A549 (cell line): ENCODE measurements around the gene MADCAM1. TPM values are rescaled to one million over a fixed set of nuclear protein-coding genes. Genes with fewer than 3 reads are reported as not detected.

Source experiments
- ATAC-seq, 2 experiments: fragments of 200-7000 bp in 1 of 2; fragments of >200 bp in 1 of 2; cut with Nextera tagmentation in 1 of 2; cut with Tn5 transposase in 1 of 2; 3 replicates each; pipeline versions ENCODE4 v1.8.0 to v1.9.1; 2018 to 2020; ENCODE audit warnings: mild to moderate bottlenecking in 1 of 2, moderate library complexity in 1 of 2
- CTCF ChIA-PET: fragments of 300-600 bp; sonication (Branson Sonifier 250); formaldehyde crosslinking; extraction: SDS; loops from one replicate; lab custom pipeline; 2021; ENCODE audit warnings: antibody characterized with exemption, inconsistent platforms; lab: Yijun Ruan, JAX
- POLR2A ChIA-PET: fragments of 350-600 bp; formaldehyde crosslinking; extraction: SDS; loops from one replicate; lab custom pipeline; 2021; ENCODE audit warnings: antibody characterized with exemption, inconsistent platforms; lab: Yijun Ruan, JAX
- DNase-seq, 2 experiments: peaks; one replicate each; pipeline versions ENCODE4 v3.0.0 to v3.0.0-alpha.2; 2011 to 2016; ENCODE audit warnings: low read depth in 1 of 2, low spot score in 1 of 2
- FAIRE-seq: peaks from 2 replicates; lab custom pipeline; 2011; peaks lifted over from hg19 to GRCh38; lab: Jason Lieb, UNC
- H3K27ac ChIP-seq, 2 experiments: fragments of >200 bp; sonication (Bioruptor Twin); formaldehyde crosslinking; 3 replicates each; pipeline ENCODE4 v1.5.1; 2016 to 2017
- H3K4me1 ChIP-seq: fragments of >200 bp; sonication (Bioruptor Twin); formaldehyde crosslinking; 3 replicates; pipeline ENCODE4 v1.6.1; 2016
- H3K4me2 ChIP-seq: fragments of >200 bp; sonication (Bioruptor Twin); formaldehyde crosslinking; 3 replicates; pipeline ENCODE4 v1.6.1; 2016
- H3K4me3 ChIP-seq: fragments of >200 bp; sonication (Bioruptor Twin); formaldehyde crosslinking; 3 replicates; pipeline ENCODE4 v1.5.1; 2016
- H3K9me3 ChIP-seq: fragments of >200 bp; sonication (Bioruptor Twin); formaldehyde crosslinking; 3 replicates; pipeline ENCODE4 v1.6.1; 2016
- CHD4 ChIP-seq: fragments of 200-600 bp; sonication (generic); IDR thresholded peaks from 2 replicates; pipeline ENCODE4 v1.6.1; 2016; ENCODE audit warnings: antibody characterized with exemption, mild to moderate bottlenecking, borderline replicate concordance
- GATA3 ChIP-seq: IDR thresholded peaks from 2 replicates; pipeline ENCODE4 v1.6.1; 2012; ENCODE audit warnings: borderline replicate concordance
- JUN ChIP-seq, 2 experiments: fragments of >200 bp; sonication (Bioruptor Twin); formaldehyde crosslinking; IDR thresholded peaks; 2 replicates in 1 of 2; 3 replicates in 1 of 2; pipeline ENCODE4 v1.6.1; 2016 to 2017
- KDM1A ChIP-seq: fragments of 200-600 bp; sonication (generic); IDR thresholded peaks from 2 replicates; pipeline ENCODE4 v1.6.1; 2016; ENCODE audit warnings: low read depth, mild to moderate bottlenecking
- NR3C1 ChIP-seq: fragments of >200 bp; sonication (Bioruptor Twin); formaldehyde crosslinking; IDR thresholded peaks from 3 replicates; pipeline ENCODE4 v1.6.1; 2017
- PHF8 ChIP-seq: fragments of 200-600 bp; sonication (generic); IDR thresholded peaks from 2 replicates; pipeline ENCODE4 v1.6.1; 2016; ENCODE audit warnings: low read depth, mild to moderate bottlenecking, antibody characterized with exemption, moderate library complexity, borderline replicate concordance
- POLR2A ChIP-seq: IDR thresholded peaks from 2 replicates; pipeline ENCODE4 v1.6.1; 2012; ENCODE audit warnings: mild to moderate bottlenecking, low read length
- RAD21 ChIP-seq, 2 experiments: fragments of >200 bp in 1 of 2; sonication (Bioruptor Twin) in 1 of 2; formaldehyde crosslinking in 1 of 2; IDR thresholded peaks in 1 of 2; conservative IDR thresholded peaks in 1 of 2; 2 replicates in 1 of 2; 3 replicates in 1 of 2; pipeline ENCODE4 v1.6.1; 2012 to 2018; ENCODE audit warnings: inconsistent platforms in 1 of 2
- SMC3 ChIP-seq: fragments of >200 bp; sonication (Bioruptor Twin); formaldehyde crosslinking; IDR thresholded peaks from 3 replicates; pipeline ENCODE4 v1.6.1; 2018; ENCODE audit warnings: inconsistent platforms
- SREBF2 ChIP-seq: fragments of 450-650 bp; IDR thresholded peaks from 2 replicates; pipeline ENCODE4 v1.6.1; 2014; ENCODE audit warnings: mild to moderate bottlenecking, moderate library complexity
- TFCP2L1 ChIP-seq: fragments of 250-450 bp; sonication (Bioruptor Pico); IDR thresholded peaks from 2 replicates; pipeline ENCODE4 v1.5.0; 2021; ENCODE audit warnings: mild to moderate bottlenecking
- WGBS: methylation state at CpG from one replicate; pipeline ENCODE4 v1.1.6; 2017; ENCODE audit errors: missing lambda C conversion rate; 5-methylcytosine and 5-hydroxymethylcytosine counted together
- polyA plus RNA-seq, 4 experiments: library from polyadenylated mRNA; depleted of rRNA in 3 of 4; stranded (reverse); fragments of >200 nt; fragmentation: RNase III in 1 of 4; extraction: RNeasy Plus Mini Kit Qiagen cat#74134 plus additional on column Dnase treatment in 1 of 4; gene quantifications; 2 replicates in 3 of 4; 3 replicates in 1 of 4; pipeline ENCODE4 v1.2.3, GENCODE V29; 2011 to 2017
- TF ChIP-seq, protein P1 (sequence below): fragments of >200 bp; sonication (Bioruptor Twin); formaldehyde crosslinking; IDR thresholded peaks from 3 replicates; pipeline ENCODE4 v1.6.1; 2016
- TF ChIP-seq, protein P2 (sequence below): IDR thresholded peaks from 2 replicates; pipeline ENCODE4 v1.6.1; 2012; ENCODE audit warnings: low read depth, borderline replicate concordance
- TF ChIP-seq, protein P3 (sequence below): IDR thresholded peaks from 2 replicates; pipeline ENCODE4 v1.6.1; 2012
- TF ChIP-seq, protein P4 (sequence below): fragments of >200 bp; sonication (Bioruptor Twin); formaldehyde crosslinking; IDR thresholded peaks from 2 replicates; pipeline ENCODE4 v1.6.1; 2016
- TF ChIP-seq, protein P5 (sequence below): fragments of >200 bp; sonication (Bioruptor Twin); formaldehyde crosslinking; IDR thresholded peaks from 3 replicates; pipeline ENCODE4 v1.5.1; 2016
- TF ChIP-seq, protein P6 (sequence below): fragments of 250-450 bp; sonication (Bioruptor Pico); IDR thresholded peaks from 2 replicates; pipeline ENCODE4 v1.5.0; 2021; ENCODE audit warnings: mild to moderate bottlenecking, moderate library complexity, borderline replicate concordance

Gene MADCAM1
- polyA plus RNA-seq, 2 of the 4 experiments (the other 2 are of a cell fraction) = 0.06 to 0.25 TPM

DNA sequence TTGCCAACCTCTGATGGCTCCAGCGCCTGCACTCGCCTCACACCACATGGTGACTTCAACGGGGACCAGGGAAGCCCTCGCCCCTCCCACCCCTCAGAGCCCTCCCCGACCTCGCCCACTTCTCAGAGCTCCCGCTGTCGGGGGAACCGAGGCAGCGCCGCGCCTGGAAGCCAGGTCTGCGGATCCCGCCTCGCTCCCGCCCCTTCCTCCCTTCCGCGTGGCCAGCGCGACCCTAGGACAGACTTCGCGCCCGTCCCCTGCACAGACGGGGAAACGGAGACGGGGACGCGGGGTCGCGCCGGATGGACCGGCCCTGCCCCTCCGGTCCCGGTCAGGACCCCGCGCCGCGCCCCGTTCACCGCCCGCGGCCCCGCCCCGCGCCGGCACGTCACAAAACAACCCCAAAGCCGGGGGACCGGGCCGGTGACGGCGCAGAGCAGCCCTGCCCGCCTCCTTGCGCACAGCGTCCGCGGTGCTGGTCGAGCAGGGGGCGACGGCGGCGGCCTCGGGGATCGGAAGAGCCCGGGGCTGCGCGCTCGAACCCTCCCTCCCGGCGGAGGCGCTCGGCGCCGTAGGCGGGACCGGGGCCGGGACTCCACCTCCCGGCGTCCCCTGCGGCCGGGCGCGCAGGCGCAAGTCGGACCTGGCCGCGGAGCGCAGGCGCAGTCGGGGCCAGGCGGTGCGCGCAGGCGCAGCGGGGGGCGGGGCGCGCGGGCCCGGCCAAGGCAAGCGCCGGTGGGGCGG, 34.9 kb downstream of the MADCAM1 start:
- Histone ChIP-seq H3K4me1 (peaks cover 34% of the 10 kb centered on the region), H3K4me2 (peak overlapping the region; percentile 69)
- WGBS = 0% methylated on average over 5 of the region's 103 CpGs
- FAIRE-seq = no peak
- POLR2A ChIA-PET = interaction anchor here (0.6 to 2.0 kb wide), 8 partner anchors 20 to 877 kb away, joined by 3 to 7 read pairs (median 4); partner anchors contain the start of genes BSG and TPGS1
- TF ChIP-seq, protein P1, sequence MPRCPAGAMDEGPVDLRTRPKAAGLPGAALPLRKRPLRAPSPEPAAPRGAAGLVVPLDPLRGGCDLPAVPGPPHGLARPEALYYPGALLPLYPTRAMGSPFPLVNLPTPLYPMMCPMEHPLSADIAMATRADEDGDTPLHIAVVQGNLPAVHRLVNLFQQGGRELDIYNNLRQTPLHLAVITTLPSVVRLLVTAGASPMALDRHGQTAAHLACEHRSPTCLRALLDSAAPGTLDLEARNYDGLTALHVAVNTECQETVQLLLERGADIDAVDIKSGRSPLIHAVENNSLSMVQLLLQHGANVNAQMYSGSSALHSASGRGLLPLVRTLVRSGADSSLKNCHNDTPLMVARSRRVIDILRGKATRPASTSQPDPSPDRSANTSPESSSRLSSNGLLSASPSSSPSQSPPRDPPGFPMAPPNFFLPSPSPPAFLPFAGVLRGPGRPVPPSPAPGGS = peak; percentile 16; the same call in 1 of the 3 replicates
- no peak for TF ChIP-seq GATA3
- TF ChIP-seq JUN (IDR thresholded peaks at IDR 0.05) = 0 out of 5 replicates have a peak, but pooled peaks have one; percentile 12 to 46
- TF ChIP-seq POLR2A = peak; percentile 32
- TF ChIP-seq PHF8 = peak; percentile 54; the same call in 1 of the 2 replicates
- TF ChIP-seq, protein P2, sequence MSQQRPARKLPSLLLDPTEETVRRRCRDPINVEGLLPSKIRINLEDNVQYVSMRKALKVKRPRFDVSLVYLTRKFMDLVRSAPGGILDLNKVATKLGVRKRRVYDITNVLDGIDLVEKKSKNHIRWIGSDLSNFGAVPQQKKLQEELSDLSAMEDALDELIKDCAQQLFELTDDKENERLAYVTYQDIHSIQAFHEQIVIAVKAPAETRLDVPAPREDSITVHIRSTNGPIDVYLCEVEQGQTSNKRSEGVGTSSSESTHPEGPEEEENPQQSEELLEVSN = no peak; the same call in 1 of the 2 replicates
- TF ChIP-seq, protein P3, sequence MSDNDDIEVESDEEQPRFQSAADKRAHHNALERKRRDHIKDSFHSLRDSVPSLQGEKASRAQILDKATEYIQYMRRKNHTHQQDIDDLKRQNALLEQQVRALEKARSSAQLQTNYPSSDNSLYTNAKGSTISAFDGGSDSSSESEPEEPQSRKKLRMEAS = peak; percentile 26; the same call in 1 of the 2 replicates
- no peak for TF ChIP-seq KDM1A
- TF ChIP-seq TFCP2L1 (CRISPR knock-in tag) = no peak
- no peak for TF ChIP-seq RAD21 (conservative IDR thresholded peaks at IDR 0.05 in 1 of 2, IDR thresholded peaks at IDR 0.05 in 1 of 2)
- TF ChIP-seq, all 56 proteins: peak for 5
- CTCF ChIA-PET = interaction anchor here (0.8 to 2.8 kb wide), 7 partner anchors 11 to 50 kb away, joined by 3 to 16 read pairs (median 9); partner anchors contain the start of gene TPGS1
- Histone ChIP-seq H3K27ac (peak overlapping the region; percentile 98 to 100), H3K9me3 (no peaks in the 10 kb centered on the region), H3K4me3 (peak overlapping the region; percentile 87)
- DNase-seq (peak; percentile 79 to 82), ATAC-seq (peak; percentile 60 to 77)

DNA sequence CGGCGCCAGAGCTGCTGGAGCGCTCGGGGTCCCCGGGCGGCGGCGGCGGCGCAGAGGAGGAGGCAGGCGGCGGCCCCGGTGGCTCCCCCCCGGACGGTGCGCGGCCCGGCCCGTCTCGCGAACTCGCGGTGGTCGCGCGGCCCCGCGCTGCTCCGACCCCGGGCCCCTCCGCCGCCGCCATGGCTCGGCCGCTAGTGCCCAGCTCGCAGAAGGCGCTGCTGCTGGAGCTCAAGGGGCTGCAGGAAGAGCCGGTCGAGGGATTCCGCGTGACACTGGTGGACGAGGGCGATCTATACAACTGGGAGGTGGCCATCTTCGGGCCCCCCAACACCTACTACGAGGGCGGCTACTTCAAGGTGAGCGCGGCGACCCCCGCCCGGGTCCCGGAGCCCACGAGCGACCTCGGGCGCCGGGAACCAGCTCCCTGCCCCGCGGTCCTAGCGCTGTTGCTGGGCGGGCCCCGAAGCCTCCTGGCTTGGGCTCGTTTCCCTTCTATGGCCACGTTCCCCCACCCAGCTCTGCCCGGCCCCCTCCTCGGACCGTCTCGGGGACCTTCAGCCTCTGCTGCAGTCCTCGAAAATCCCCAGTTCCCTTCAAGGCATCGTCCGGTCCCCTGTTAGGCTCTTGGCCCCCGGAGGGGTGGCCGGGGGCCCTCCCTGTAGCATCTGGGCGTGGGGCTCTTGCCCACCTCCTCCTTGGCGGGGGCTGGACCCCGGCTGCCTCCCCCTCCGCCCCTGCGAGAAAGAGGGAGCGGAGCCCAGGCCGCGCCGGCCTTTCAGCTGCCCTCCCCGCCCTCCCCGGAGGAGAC, 35.7 kb downstream of the MADCAM1 start, which contains the start of gene CDC34:
TSS of gene CDC34 (plus strand) at position 8 of the 808 bp plus-strand sequence. CDS start at position 180, 172 bp downstream.
- FAIRE-seq = no peak
- ATAC-seq = peak; percentile 23 to 25; a peak in 5 of 6 replicates
- no peak for DNase-seq
- POLR2A ChIA-PET = interaction anchor here (0.6 to 2.0 kb wide), 5 partner anchors 21 to 62 kb away, joined by 3 to 7 read pairs (median 5); partner anchors contain the start of genes BSG and TPGS1
- CTCF ChIA-PET = interaction anchor here (1.0 to 2.8 kb wide), 15 partner anchors 8 to 54 kb away, joined by 3 to 16 read pairs (median 6); partner anchors contain the start of genes BSG, GZMM and TPGS1
- WGBS = 0% methylated on average over 7 of the region's 84 CpGs
- H3K4me3 ChIP-seq = peak within 1 kb of the TSS; percentile 87
- TF ChIP-seq, protein P4, sequence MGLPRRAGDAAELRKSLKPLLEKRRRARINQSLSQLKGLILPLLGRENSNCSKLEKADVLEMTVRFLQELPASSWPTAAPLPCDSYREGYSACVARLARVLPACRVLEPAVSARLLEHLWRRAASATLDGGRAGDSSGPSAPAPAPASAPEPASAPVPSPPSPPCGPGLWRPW = no peak
- TF ChIP-seq POLR2A = peak; percentile 47
- TF ChIP-seq JUN (IDR thresholded peaks at IDR 0.05) = 0 out of 5 replicates have a peak, but pooled peaks of 1 of the 2 experiments have one; percentile 36
- TF ChIP-seq, all 56 proteins: peak for 2
- H3K9me3 ChIP-seq = no peaks in the 10 kb centered on the region
- peak within 1 kb of the TSS; percentile 96 for H3K4me2 ChIP-seq
- peaks cover 34% of the 10 kb centered on the region for H3K4me1 ChIP-seq
- peak within 1 kb of the TSS; percentile 98 to 100 for H3K27ac ChIP-seq

DNA sequence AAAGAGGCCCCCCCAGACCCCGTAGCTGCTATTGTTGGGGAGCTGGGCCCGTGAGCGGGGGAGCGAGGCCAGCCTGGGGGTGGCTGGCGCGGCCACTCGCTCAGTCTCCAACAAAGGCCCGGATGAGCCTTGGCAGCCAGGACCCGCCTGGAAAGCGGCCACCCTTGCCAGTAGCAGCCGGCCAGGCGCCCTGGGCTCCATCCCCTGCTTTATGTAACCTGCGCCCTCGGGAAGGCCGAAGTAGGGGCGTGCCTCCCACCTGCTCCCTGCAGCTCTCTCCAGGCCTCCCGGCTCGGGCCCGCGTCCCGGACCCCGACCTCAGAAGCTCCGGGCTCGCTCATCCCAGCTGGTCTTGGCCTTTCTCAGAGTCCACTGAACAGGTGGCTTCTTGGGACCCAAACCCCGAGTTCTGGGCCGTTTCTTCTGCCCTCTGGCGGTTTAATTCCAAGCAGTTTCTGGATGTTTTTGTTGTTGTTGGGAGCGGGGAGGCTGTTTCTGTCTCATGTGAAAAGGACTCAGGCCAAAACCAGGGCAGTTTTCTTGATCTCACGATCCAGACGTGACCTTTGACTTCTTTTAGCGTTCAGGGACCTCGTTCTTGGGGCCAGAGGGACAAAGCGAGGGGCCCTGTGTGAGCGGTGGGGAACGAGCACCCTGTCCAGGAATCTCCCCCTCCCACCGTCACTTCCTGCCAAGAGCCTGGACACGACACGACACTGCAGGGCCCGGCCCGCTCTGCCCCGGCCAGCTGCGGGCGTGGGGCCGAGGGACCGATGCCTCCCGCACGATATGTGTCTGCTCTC, 36.5 kb downstream of the MADCAM1 start:
- Histone ChIP-seq H3K4me2 (peak overlapping the region; percentile 96), H3K4me1 (peaks cover 34% of the 10 kb centered on the region), H3K27ac (peak overlapping the region; percentile 98 to 100), H3K4me3 (peak overlapping the region; percentile 87), H3K9me3 (no peaks in the 10 kb centered on the region)
- POLR2A ChIA-PET = interaction anchor here (0.6 to 2.0 kb wide), 3 partner anchors 26 to 63 kb away, joined by 5 to 7 read pairs (median 6); partner anchors contain the start of genes BSG and TPGS1
- FAIRE-seq (no peak), DNase-seq (peak; percentile 38 to 63), ATAC-seq (peak; percentile 36 to 54; a peak in 5 of 6 replicates)
- WGBS = under 1% methylated on average over 20 of the region's 47 CpGs
- CTCF ChIA-PET = interaction anchor here (1.0 to 2.8 kb wide), 16 partner anchors 8 to 91 kb away, joined by 3 to 16 read pairs (median 6); partner anchors contain the start of genes BSG, GZMM and TPGS1
- TF ChIP-seq, protein P5, sequence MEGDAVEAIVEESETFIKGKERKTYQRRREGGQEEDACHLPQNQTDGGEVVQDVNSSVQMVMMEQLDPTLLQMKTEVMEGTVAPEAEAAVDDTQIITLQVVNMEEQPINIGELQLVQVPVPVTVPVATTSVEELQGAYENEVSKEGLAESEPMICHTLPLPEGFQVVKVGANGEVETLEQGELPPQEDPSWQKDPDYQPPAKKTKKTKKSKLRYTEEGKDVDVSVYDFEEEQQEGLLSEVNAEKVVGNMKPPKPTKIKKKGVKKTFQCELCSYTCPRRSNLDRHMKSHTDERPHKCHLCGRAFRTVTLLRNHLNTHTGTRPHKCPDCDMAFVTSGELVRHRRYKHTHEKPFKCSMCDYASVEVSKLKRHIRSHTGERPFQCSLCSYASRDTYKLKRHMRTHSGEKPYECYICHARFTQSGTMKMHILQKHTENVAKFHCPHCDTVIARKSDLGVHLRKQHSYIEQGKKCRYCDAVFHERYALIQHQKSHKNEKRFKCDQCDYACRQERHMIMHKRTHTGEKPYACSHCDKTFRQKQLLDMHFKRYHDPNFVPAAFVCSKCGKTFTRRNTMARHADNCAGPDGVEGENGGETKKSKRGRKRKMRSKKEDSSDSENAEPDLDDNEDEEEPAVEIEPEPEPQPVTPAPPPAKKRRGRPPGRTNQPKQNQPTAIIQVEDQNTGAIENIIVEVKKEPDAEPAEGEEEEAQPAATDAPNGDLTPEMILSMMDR = peak; percentile 35
- TF ChIP-seq SREBF2 (no peak), SMC3 (peak; percentile 32; the same call in 2 of the 3 replicates), NR3C1 (no peak), CHD4 (no peak), RAD21 (conservative IDR thresholded peaks at IDR 0.05 in 1 of 2, IDR thresholded peaks at IDR 0.05 in 1 of 2) (peak; percentile 6 to 33; a peak in 1 of 5 replicates)
- TF ChIP-seq, protein P6, sequence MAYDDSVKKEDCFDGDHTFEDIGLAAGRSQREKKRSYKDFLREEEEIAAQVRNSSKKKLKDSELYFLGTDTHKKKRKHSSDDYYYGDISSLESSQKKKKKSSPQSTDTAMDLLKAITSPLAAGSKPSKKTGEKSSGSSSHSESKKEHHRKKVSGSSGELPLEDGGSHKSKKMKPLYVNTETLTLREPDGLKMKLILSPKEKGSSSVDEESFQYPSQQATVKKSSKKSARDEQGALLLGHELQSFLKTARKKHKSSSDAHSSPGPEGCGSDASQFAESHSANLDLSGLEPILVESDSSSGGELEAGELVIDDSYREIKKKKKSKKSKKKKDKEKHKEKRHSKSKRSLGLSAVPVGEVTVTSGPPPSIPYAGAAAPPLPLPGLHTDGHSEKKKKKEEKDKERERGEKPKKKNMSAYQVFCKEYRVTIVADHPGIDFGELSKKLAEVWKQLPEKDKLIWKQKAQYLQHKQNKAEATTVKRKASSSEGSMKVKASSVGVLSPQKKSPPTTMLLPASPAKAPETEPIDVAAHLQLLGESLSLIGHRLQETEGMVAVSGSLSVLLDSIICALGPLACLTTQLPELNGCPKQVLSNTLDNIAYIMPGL (CRISPR knock-in tag) = no peak
